ENCODE data around the gene TWIST1. TPM values are rescaled to one million over a fixed set of nuclear protein-coding genes. Genes with fewer than 3 reads are reported as not detected.

Gene TWIST1
- not detected for total RNA-seq (ENCODE audit: unreplicated experiment)
- long read RNA-seq, result 0 reads

- Mint-ChIP-seq H3K36me3 (ENCODE audit: unreplicated experiment) (no peaks in the 10 kb centered on the region), H3K27ac (ENCODE audit: unreplicated experiment) (no peak within 1 kb of the TSS)
These were observed at the start of gene TWIST1 for GRCh38 chr7:19117091-19117869. Gene TWIST1, minus strand, starts transcription at chr7:19117636. Its CDS starts 315 bp downstream, at chr7:19117321.

GRCh38 chr7:19161671-19162070, 44.2 kb upstream of the TWIST1 start:
- Mint-ChIP-seq H3K36me3 (ENCODE audit: unreplicated experiment) (no peaks in the 10 kb centered on the region), H3K9me3 (ENCODE audit: unreplicated experiment) (no peaks in the 10 kb centered on the region), H3K27me3 (ENCODE audit: unreplicated experiment) (no peaks in the 10 kb centered on the region), H3K4me3 (ENCODE audit: unreplicated experiment) (no peak overlapping the region), H3K27ac (ENCODE audit: unreplicated experiment) (no peak overlapping the region), H3K4me1 (ENCODE audit: low read depth, unreplicated experiment) (no peaks in the 10 kb centered on the region)
- TF ChIP-seq CTCF (IDR thresholded peaks at IDR 0.05; ENCODE audit: partially characterized antibody, unreplicated experiment), result no peak
- no peak for DNase-seq

More at GRCh38 chr7:19117091-19117869, at the start of gene TWIST1:
- Mint-ChIP-seq H3K4me1 (ENCODE audit: low read depth, unreplicated experiment) (peaks cover 3% of the 10 kb centered on the region), H3K27me3 (ENCODE audit: unreplicated experiment) (peaks cover 37% of the 10 kb centered on the region), H3K4me3 (ENCODE audit: unreplicated experiment) (peak within 1 kb of the TSS; percentile 71), H3K9me3 (ENCODE audit: unreplicated experiment) (peaks cover 10% of the 10 kb centered on the region)
- TF ChIP-seq CTCF (IDR thresholded peaks at IDR 0.05; ENCODE audit: partially characterized antibody, unreplicated experiment), result no peak
- DNase-seq, result peak; percentile 67

GRCh38 chr7:19146699-19147098, 29.3 kb upstream of the TWIST1 start:
- DNase-seq, result no peak
- Mint-ChIP-seq H3K27ac (ENCODE audit: unreplicated experiment) (no peak overlapping the region), H3K9me3 (ENCODE audit: unreplicated experiment) (peaks cover 9% of the 10 kb centered on the region), H3K27me3 (ENCODE audit: unreplicated experiment) (peaks cover 21% of the 10 kb centered on the region), H3K4me3 (ENCODE audit: unreplicated experiment) (peak overlapping the region; percentile 90), H3K4me1 (ENCODE audit: low read depth, unreplicated experiment) (peaks cover 19% of the 10 kb centered on the region), H3K36me3 (ENCODE audit: unreplicated experiment) (no peaks in the 10 kb centered on the region)
- TF ChIP-seq CTCF (IDR thresholded peaks at IDR 0.05; ENCODE audit: partially characterized antibody, unreplicated experiment), result no peak

- peak; percentile 67 for DNase-seq
- no peaks in the 10 kb centered on the region for H3K36me3 Mint-ChIP-seq (ENCODE audit: unreplicated experiment)
- peak overlapping the region; percentile 90 for H3K4me3 Mint-ChIP-seq (ENCODE audit: unreplicated experiment)
- peaks cover 21% of the 10 kb centered on the region for H3K27me3 Mint-ChIP-seq (ENCODE audit: unreplicated experiment)
- peaks cover 19% of the 10 kb centered on the region for H3K4me1 Mint-ChIP-seq (ENCODE audit: low read depth, unreplicated experiment)
- H3K9me3 Mint-ChIP-seq (ENCODE audit: unreplicated experiment), result peaks cover 9% of the 10 kb centered on the region
- no peak for TF ChIP-seq CTCF (IDR thresholded peaks at IDR 0.05; ENCODE audit: partially characterized antibody, unreplicated experiment)
- H3K27ac Mint-ChIP-seq (ENCODE audit: unreplicated experiment), result peak overlapping the region; percentile 82
These were observed 28.1 kb upstream of the TWIST1 start for GRCh38 chr7:19145434-19146115.

Data from glutamatergic neuron (in vitro differentiated cells).